Stomach (tissue), 4 donors: Measurements from ENCODE around the gene ACTL6B.

Source experiments
- CTCF ChIP-seq, 7 experiments: fragments of 450-650 bp in 4 of 7; fragments of 200-600 bp in 3 of 7; sonication (generic) in 3 of 7; IDR thresholded peaks; one replicate each; pipeline ENCODE4 v1.5.1; 2016 to 2019; ENCODE audit warnings: antibody characterized with exemption in 7 of 7, control low read depth in 2 of 7, mild to moderate bottlenecking in 1 of 7
- EP300 ChIP-seq: sonication (generic); formaldehyde crosslinking; IDR thresholded peaks from one replicate; pipeline ENCODE4 v1.6.1; 2017; ENCODE audit warnings: antibody characterized with exemption
- POLR2A ChIP-seq, 4 donors: fragments of 450-650 bp; IDR thresholded peaks; one replicate each; pipeline ENCODE4 v1.6.1; 2016; ENCODE audit warnings: antibody characterized with exemption in 4 of 4, control low read depth in 2 of 4, mild to moderate bottlenecking in 1 of 4, moderate library complexity in 1 of 4
- POLR2AphosphoS5 ChIP-seq, 3 donors: sonication (generic); formaldehyde crosslinking; IDR thresholded peaks; one replicate each; pipeline ENCODE4 v1.6.1; 2016; ENCODE audit warnings: antibody characterized with exemption in 3 of 3

- TF ChIP-seq CTCF (IDR thresholded peaks at IDR 0.05): no peak
- no peak for TF ChIP-seq POLR2A (IDR thresholded peaks at IDR 0.05)
- TF ChIP-seq POLR2AphosphoS5 (IDR thresholded peaks at IDR 0.05): no peak
- TF ChIP-seq EP300: no peak
Measured at GRCh38 chr7:100614308-100614861, 41.9 kb downstream of the ACTL6B start.
